Parathyroid adenoma (tissue), 2 donors: Measurements from ENCODE around the gene CD81.

Experiments
- H2AFZ ChIP-seq: fragments of 300-600 bp; sonication (generic); one replicate; pipeline ENCODE4 v1.7.0; 2017; ENCODE audit warnings: antibody characterized with exemption, mild to moderate bottlenecking
- H3K27ac ChIP-seq: fragments of 300-600 bp; sonication (generic); one replicate; pipeline ENCODE4 v1.7.0; 2017
- H3K27me3 ChIP-seq: fragments of 300-600 bp; sonication (generic); one replicate; pipeline ENCODE4 v1.7.0; 2017; ENCODE audit warnings: low read length; ENCODE audit not compliant: control insufficient read depth, insufficient read depth
- H3K36me3 ChIP-seq: fragments of 300-600 bp; sonication (generic); one replicate; pipeline ENCODE4 v1.7.0; 2017; ENCODE audit warnings: low read length; ENCODE audit not compliant: control insufficient read depth, insufficient read depth
- H3K4me1 ChIP-seq: fragments of 300-600 bp; sonication (generic); one replicate; pipeline ENCODE4 v1.7.0; 2017; ENCODE audit warnings: control low read depth
- H3K4me2 ChIP-seq: fragments of 300-600 bp; sonication (generic); one replicate; pipeline ENCODE4 v1.7.0; 2017; ENCODE audit warnings: low read length
- H3K4me3 ChIP-seq: fragments of 300-600 bp; sonication (generic); one replicate; pipeline ENCODE4 v1.7.0; 2017; ENCODE audit warnings: low read depth, low read length
- H3K79me2 ChIP-seq: fragments of 300-600 bp; sonication (generic); one replicate; pipeline ENCODE4 v1.7.0; 2017; ENCODE audit warnings: control low read depth
- H3K9ac ChIP-seq: fragments of 300-600 bp; sonication (generic); one replicate; pipeline ENCODE4 v1.7.0; 2017; ENCODE audit warnings: mild to moderate bottlenecking
- H3K9me3 ChIP-seq: fragments of 300-600 bp; sonication (generic); one replicate; pipeline ENCODE4 v1.7.0; 2017; ENCODE audit warnings: low read length; ENCODE audit not compliant: control insufficient read depth
- CTCF ChIP-seq: fragments of 300-600 bp; sonication (generic); IDR thresholded peaks from one replicate; pipeline ENCODE4 v1.7.0; 2017; ENCODE audit warnings: antibody characterized with exemption, mild to moderate bottlenecking
- donor health status: primary hyperparathyroidism.

CD81 gene

GRCh38 chr11:2422461-2423156, 45.5 kb downstream of the CD81 start:
- Histone ChIP-seq H3K27ac (no peak overlapping the region), H3K9me3 (no peaks in the 10 kb centered on the region), H3K79me2 (no peaks in the 10 kb centered on the region), H3K27me3 (no peaks in the 10 kb centered on the region), H3K4me2 (no peak overlapping the region), H2AFZ (no peak overlapping the region), H3K4me1 (no peaks in the 10 kb centered on the region), H3K36me3 (no peaks in the 10 kb centered on the region), H3K4me3 (no peak overlapping the region), H3K9ac (no peak overlapping the region)
- no peak for TF ChIP-seq CTCF

GRCh38 chr11:2423157-2424025, 46.3 kb downstream of the CD81 start:
- Histone ChIP-seq H2AFZ (no peak overlapping the region), H3K9me3 (no peaks in the 10 kb centered on the region), H3K9ac (no peak overlapping the region), H3K27me3 (no peaks in the 10 kb centered on the region), H3K36me3 (no peaks in the 10 kb centered on the region), H3K4me1 (no peaks in the 10 kb centered on the region), H3K79me2 (no peaks in the 10 kb centered on the region), H3K27ac (no peak overlapping the region), H3K4me3 (no peak overlapping the region), H3K4me2 (no peak overlapping the region)
- TF ChIP-seq CTCF, result no peak

GRCh38 chr11:2424811-2425495, 47.8 kb downstream of the CD81 start:
- H3K4me1 ChIP-seq, result no peaks in the 10 kb centered on the region
- H3K9me3 ChIP-seq, result no peaks in the 10 kb centered on the region
- no peak for TF ChIP-seq CTCF
- H3K27me3 ChIP-seq, result no peaks in the 10 kb centered on the region
- no peaks in the 10 kb centered on the region for H3K79me2 ChIP-seq
- no peak overlapping the region for H3K27ac ChIP-seq
- no peak overlapping the region for H3K4me2 ChIP-seq
- no peak overlapping the region for H3K9ac ChIP-seq
- H3K36me3 ChIP-seq, result no peaks in the 10 kb centered on the region
- no peak overlapping the region for H2AFZ ChIP-seq
- H3K4me3 ChIP-seq, result no peak overlapping the region

- no peaks in the 10 kb centered on the region for H3K36me3 ChIP-seq
These were observed 48.4 kb downstream of the CD81 start for GRCh38 chr11:2425506-2425905.

More at GRCh38 chr11:2425506-2425905, 48.4 kb downstream of the CD81 start:
- H3K4me3 ChIP-seq, result no peak overlapping the region
- H3K79me2 ChIP-seq, result no peaks in the 10 kb centered on the region
- no peaks in the 10 kb centered on the region for H3K4me1 ChIP-seq
- H3K9me3 ChIP-seq, result no peaks in the 10 kb centered on the region
- no peak overlapping the region for H2AFZ ChIP-seq
- no peak overlapping the region for H3K9ac ChIP-seq
- H3K27ac ChIP-seq, result no peak overlapping the region
- H3K4me2 ChIP-seq, result no peak overlapping the region
- TF ChIP-seq CTCF, result no peak
- no peaks in the 10 kb centered on the region for H3K27me3 ChIP-seq
